GM21423 (cell line): ENCODE data around the gene TMEM238L.

Experiments used
- ATAC-seq: cut with Tn5 transposase; IDR thresholded peaks from one replicate; pipeline ENCODE4 v1.9.1; 2021; ENCODE audit warnings: mild to moderate bottlenecking, moderate library complexity; ENCODE audit not compliant: unreplicated experiment

The TMEM238L gene

DNA sequence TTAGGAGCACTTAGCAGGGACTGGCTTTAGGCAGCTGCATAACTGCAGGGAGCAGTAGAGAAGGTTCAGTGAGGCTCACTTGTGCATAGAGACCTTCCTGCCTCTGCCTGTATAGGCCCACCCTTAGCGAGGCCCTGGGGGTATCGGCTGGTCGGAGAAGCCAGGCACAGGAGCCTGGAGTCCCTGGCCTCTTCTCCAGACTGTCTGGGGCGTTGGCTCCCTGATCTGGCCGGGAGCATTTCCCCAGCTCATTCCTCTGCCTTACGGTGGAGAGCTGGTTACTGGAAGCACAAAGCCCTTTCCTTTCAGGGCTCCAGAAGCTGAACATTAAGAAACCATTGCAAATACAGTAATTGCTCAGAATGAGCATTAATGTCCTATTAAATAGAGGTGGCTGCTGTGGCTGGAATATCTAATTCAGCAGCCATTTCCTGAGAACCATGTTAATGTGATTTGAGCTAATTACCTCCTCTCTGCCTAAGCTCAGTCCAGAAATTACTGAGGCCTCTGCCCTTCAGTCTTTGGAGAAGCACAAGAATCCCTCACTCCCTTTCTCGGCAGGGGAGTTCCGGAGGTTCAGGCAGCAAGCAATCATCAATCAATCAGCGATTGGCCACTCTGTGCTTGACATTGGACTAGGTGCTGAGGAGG, 55.2 kb downstream of the TMEM238L start:
- no peak for ATAC-seq

DNA sequence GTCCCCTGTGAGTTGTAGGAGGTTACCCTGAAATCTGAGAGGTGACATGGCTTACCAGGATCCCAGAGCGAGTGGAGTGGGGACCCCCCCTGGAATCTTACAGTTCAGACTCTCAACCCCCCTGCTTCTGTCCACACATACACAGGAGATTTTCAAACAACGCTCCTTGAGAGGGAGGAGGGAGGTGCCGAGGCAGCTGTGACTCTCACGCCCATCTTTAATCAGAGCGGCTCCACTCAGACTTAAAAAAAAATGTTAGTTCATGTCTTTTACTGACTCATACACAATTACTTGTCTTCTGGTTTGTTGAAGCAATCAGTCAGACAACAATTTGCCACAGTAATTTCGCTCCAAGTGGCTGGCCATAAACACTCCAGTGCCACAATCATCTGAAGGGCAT, 58.7 kb downstream of the TMEM238L start:
- no peak for ATAC-seq
